ENCODE measurements around the gene C2orf69. TPM values are rescaled to one million over a fixed set of nuclear protein-coding genes. Genes with fewer than 3 reads are reported as not detected.
A peak's percentile ranks its signal among the peaks of the same experiment; 100 is the strongest.

The C2orf69 gene
- total and polyA plus RNA-seq, 2 donors (not counting 1 experiment from before 2014, with no cell fraction given): 10.3 to 13.2 TPM

DNA sequence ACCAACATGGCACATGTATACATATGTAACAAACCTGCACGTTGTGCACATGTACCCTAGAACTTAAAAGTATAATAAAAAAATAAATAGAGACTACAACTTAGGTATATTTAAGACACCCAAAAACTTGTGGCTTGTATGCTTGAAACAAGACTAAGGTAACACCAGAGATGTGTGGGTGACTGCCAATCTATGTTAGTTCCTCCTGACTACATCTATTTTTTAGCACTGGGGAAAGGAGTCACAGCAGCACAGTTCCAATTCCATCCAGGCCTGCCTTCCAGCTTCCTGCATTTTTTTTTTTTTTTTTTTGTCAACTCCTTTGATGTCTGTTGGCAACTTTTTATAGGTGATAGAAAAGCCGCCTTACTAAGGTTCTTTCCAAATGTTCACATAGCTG is 18.2 kb downstream of the C2orf69 start:
- no peak overlapping the region for H3K9ac ChIP-seq (ENCODE audit: insufficient read depth, low read length)
- TF ChIP-seq, protein P1, sequence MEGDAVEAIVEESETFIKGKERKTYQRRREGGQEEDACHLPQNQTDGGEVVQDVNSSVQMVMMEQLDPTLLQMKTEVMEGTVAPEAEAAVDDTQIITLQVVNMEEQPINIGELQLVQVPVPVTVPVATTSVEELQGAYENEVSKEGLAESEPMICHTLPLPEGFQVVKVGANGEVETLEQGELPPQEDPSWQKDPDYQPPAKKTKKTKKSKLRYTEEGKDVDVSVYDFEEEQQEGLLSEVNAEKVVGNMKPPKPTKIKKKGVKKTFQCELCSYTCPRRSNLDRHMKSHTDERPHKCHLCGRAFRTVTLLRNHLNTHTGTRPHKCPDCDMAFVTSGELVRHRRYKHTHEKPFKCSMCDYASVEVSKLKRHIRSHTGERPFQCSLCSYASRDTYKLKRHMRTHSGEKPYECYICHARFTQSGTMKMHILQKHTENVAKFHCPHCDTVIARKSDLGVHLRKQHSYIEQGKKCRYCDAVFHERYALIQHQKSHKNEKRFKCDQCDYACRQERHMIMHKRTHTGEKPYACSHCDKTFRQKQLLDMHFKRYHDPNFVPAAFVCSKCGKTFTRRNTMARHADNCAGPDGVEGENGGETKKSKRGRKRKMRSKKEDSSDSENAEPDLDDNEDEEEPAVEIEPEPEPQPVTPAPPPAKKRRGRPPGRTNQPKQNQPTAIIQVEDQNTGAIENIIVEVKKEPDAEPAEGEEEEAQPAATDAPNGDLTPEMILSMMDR (conservative IDR thresholded peaks at IDR 0.05 in 1 of 2, IDR thresholded peaks at IDR 0.05 in 1 of 2; ENCODE audit: low read depth in 1 of 2, low read length in 2 of 2): no peak
- no peak for TF ChIP-seq EZH2 (IDR thresholded peaks at IDR 0.05; ENCODE audit: low read length, missing control alignments)
- H3K79me2 ChIP-seq (ENCODE audit: control insufficient read depth, insufficient read depth, low read length): peaks cover 6% of the 10 kb centered on the region
- peaks cover 2% of the 10 kb centered on the region for H3K36me3 ChIP-seq (ENCODE audit: control insufficient read depth, insufficient read depth, low read length)
- no peaks in the 10 kb centered on the region for H3K27me3 ChIP-seq (ENCODE audit: control insufficient read depth, insufficient read depth, low read length)
- H3K4me2 ChIP-seq (ENCODE audit: extremely low read depth, insufficient read depth, low read length): no peak overlapping the region
- no peaks in the 10 kb centered on the region for H4K20me1 ChIP-seq (ENCODE audit: control insufficient read depth, extremely low read depth, insufficient read depth, low read length)
- no peak for DNase-seq (ENCODE audit: low read depth in 2 of 2)
- no peak overlapping the region for H3K4me3 ChIP-seq (replicated peaks in 1 of 4; ENCODE audit: control extremely low read depth in 1 of 4, insufficient read depth in 1 of 4, low read depth in 3 of 4, low read length in 4 of 4)
- peaks cover 4% of the 10 kb centered on the region for H3K4me1 ChIP-seq (ENCODE audit: control insufficient read depth, extremely low read depth, insufficient read depth, low read length)
- no peak overlapping the region for H2AFZ ChIP-seq (ENCODE audit: low read length)
- no peak overlapping the region for H3K27ac ChIP-seq (ENCODE audit: insufficient read depth, low read length)
- no peaks in the 10 kb centered on the region for H3K9me3 ChIP-seq (ENCODE audit: control insufficient read depth, insufficient read depth, low read depth, low read length)

DNA sequence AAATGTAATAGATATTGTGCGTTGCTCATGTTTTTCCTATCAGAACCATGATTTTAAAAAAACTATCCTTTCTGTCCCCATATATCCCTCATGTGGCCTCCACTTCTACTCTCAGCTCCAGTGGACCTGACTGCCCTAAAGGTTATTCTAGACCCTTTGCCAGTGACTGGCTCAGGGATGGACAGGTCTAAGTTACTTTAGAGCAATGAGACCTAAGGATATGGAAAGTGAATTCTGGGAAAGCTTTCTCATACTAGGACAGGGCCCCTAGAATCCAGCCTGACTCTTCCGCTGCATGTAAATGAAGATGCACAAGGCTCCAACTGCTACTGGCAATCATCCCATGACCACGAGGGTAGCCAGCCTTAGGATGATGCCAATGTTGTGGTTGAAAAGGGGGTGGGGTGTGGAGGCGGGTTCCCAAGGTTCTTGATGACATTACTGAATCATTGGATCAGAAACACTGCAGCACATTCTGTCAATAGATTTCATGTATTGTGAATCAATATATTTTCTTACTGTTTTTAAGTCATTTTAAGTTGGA is 21.3 kb downstream of the C2orf69 start:
- H3K36me3 ChIP-seq (ENCODE audit: control insufficient read depth, insufficient read depth, low read length): peaks cover 4% of the 10 kb centered on the region
- no peak overlapping the region for H3K9ac ChIP-seq (ENCODE audit: insufficient read depth, low read length)

DNA sequence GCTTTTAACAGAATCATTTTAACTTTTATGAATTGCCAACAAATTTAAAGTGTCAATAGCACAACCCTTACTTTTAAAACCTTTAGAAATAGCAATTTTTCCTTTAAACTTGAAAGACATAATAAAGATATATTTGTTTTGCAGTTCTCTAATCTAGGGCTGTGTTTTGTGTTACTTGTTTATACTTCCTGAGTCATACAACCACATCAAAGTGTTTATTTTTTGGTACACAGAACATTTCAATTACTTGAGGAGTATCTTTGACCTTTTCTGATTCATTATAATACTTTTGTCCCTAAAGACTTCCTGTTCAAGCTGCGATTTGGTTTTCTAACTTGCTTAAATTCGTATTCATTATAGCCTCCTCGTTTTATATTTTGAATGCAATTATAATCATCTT is 22.4 kb downstream of the C2orf69 start:
- H2AFZ ChIP-seq (ENCODE audit: low read length): no peak overlapping the region
- DNase-seq (ENCODE audit: low read depth in 2 of 2): no peak
- no peak overlapping the region for H3K4me3 ChIP-seq (replicated peaks in 1 of 4; ENCODE audit: control extremely low read depth in 1 of 4, insufficient read depth in 1 of 4, low read depth in 3 of 4, low read length in 4 of 4)
- H3K27ac ChIP-seq (ENCODE audit: insufficient read depth, low read length): no peak overlapping the region
- H3K9me3 ChIP-seq (ENCODE audit: control insufficient read depth, insufficient read depth, low read depth, low read length): no peaks in the 10 kb centered on the region
- H3K9ac ChIP-seq (ENCODE audit: insufficient read depth, low read length): no peak overlapping the region
- no peaks in the 10 kb centered on the region for H4K20me1 ChIP-seq (ENCODE audit: control insufficient read depth, extremely low read depth, insufficient read depth, low read length)
- peaks cover 4% of the 10 kb centered on the region for H3K36me3 ChIP-seq (ENCODE audit: control insufficient read depth, insufficient read depth, low read length)
- H3K4me2 ChIP-seq (ENCODE audit: extremely low read depth, insufficient read depth, low read length): no peak overlapping the region
- no peaks in the 10 kb centered on the region for H3K27me3 ChIP-seq (ENCODE audit: control insufficient read depth, insufficient read depth, low read length)
- TF ChIP-seq EZH2 (IDR thresholded peaks at IDR 0.05; ENCODE audit: low read length, missing control alignments): no peak
- TF ChIP-seq, protein P1 (conservative IDR thresholded peaks at IDR 0.05 in 1 of 2, IDR thresholded peaks at IDR 0.05 in 1 of 2; ENCODE audit: low read depth in 1 of 2, low read length in 2 of 2): no peak
- H3K79me2 ChIP-seq (ENCODE audit: control insufficient read depth, insufficient read depth, low read length): no peaks in the 10 kb centered on the region
- H3K4me1 ChIP-seq (ENCODE audit: control insufficient read depth, extremely low read depth, insufficient read depth, low read length): peaks cover 4% of the 10 kb centered on the region

More for the DNA sequence above, 21.3 kb downstream of the C2orf69 start:
- no peaks in the 10 kb centered on the region for H3K27me3 ChIP-seq (ENCODE audit: control insufficient read depth, insufficient read depth, low read length)
- peaks cover 4% of the 10 kb centered on the region for H3K4me1 ChIP-seq (ENCODE audit: control insufficient read depth, extremely low read depth, insufficient read depth, low read length)
- H3K9me3 ChIP-seq (ENCODE audit: control insufficient read depth, insufficient read depth, low read depth, low read length): no peaks in the 10 kb centered on the region
- no peaks in the 10 kb centered on the region for H3K79me2 ChIP-seq (ENCODE audit: control insufficient read depth, insufficient read depth, low read length)
- H2AFZ ChIP-seq (ENCODE audit: low read length): no peak overlapping the region
- peak; percentile 25 to 65 for DNase-seq (ENCODE audit: low read depth in 2 of 2)
- H3K4me2 ChIP-seq (ENCODE audit: extremely low read depth, insufficient read depth, low read length): no peak overlapping the region
- TF ChIP-seq EZH2 (IDR thresholded peaks at IDR 0.05; ENCODE audit: low read length, missing control alignments): no peak
- TF ChIP-seq, protein P1 (conservative IDR thresholded peaks at IDR 0.05 in 1 of 2, IDR thresholded peaks at IDR 0.05 in 1 of 2; ENCODE audit: low read depth in 1 of 2, low read length in 2 of 2): no peak
- no peak overlapping the region for H3K4me3 ChIP-seq (replicated peaks in 1 of 4; ENCODE audit: control extremely low read depth in 1 of 4, insufficient read depth in 1 of 4, low read depth in 3 of 4, low read length in 4 of 4)
- no peaks in the 10 kb centered on the region for H4K20me1 ChIP-seq (ENCODE audit: control insufficient read depth, extremely low read depth, insufficient read depth, low read length)
- H3K27ac ChIP-seq (ENCODE audit: insufficient read depth, low read length): no peak overlapping the region
